KMS-11 (cell line): ENCODE measurements around the gene ANXA11.

Experiments
- H2AFZ ChIP-seq: fragments of 200-600 bp; sonication (generic); 2 replicates; pipeline ENCODE4 v1.6.1; 2016; ENCODE audit warnings: antibody characterized with exemption, mixed run types, low read depth
- H3K27ac ChIP-seq: fragments of 200-600 bp; sonication (generic); 2 replicates; pipeline ENCODE4 v1.6.1; 2016; ENCODE audit warnings: mild to moderate bottlenecking, mixed run types
- H3K27me3 ChIP-seq: fragments of 200-600 bp; sonication (generic); 2 replicates; pipeline ENCODE4 v1.6.1; 2017; ENCODE audit warnings: mild to moderate bottlenecking, low read depth, mixed run types, moderate library complexity; ENCODE audit not compliant: insufficient read depth
- H3K36me3 ChIP-seq: fragments of 200-600 bp; sonication (generic); 2 replicates; pipeline ENCODE4 v1.6.1; 2017; ENCODE audit warnings: mild to moderate bottlenecking, mixed run types; ENCODE audit not compliant: insufficient read depth
- H3K4me1 ChIP-seq: fragments of 200-600 bp; sonication (generic); 2 replicates; pipeline ENCODE4 v1.6.1; 2016; ENCODE audit warnings: mild to moderate bottlenecking, low read depth, mixed run types; ENCODE audit not compliant: poor library complexity, severe bottlenecking
- H3K4me2 ChIP-seq: fragments of 200-600 bp; sonication (generic); 2 replicates; pipeline ENCODE4 v1.7.0; 2016; ENCODE audit warnings: mild to moderate bottlenecking, mixed run types
- H3K4me3 ChIP-seq: fragments of 200-600 bp; sonication (generic); IDR thresholded peaks from 2 replicates; pipeline ENCODE4 v1.6.1; 2017; ENCODE audit warnings: low read depth, low read length, mixed read lengths; ENCODE audit not compliant: insufficient read depth
- H3K79me2 ChIP-seq: fragments of 200-600 bp; sonication (generic); 2 replicates; pipeline ENCODE4 v1.6.1; 2016; ENCODE audit warnings: low read depth, mixed run types; ENCODE audit not compliant: insufficient read depth
- H3K9ac ChIP-seq: fragments of 200-600 bp; sonication (generic); 2 replicates; pipeline ENCODE4 v1.6.1; 2016; ENCODE audit warnings: mild to moderate bottlenecking, mixed run types
- H4K20me1 ChIP-seq: fragments of 200-600 bp; sonication (generic); 2 replicates; pipeline ENCODE4 v1.6.1; 2016; ENCODE audit warnings: mild to moderate bottlenecking, mixed run types; ENCODE audit not compliant: insufficient read depth
- TF ChIP-seq, protein P1 (sequence below): fragments of 200-600 bp; sonication (generic); conservative IDR thresholded peaks from 2 replicates; pipeline ENCODE4 v1.6.1; 2017; ENCODE audit warnings: low read depth, mild to moderate bottlenecking, antibody characterized with exemption, low read length, moderate library complexity, mixed read lengths

Gene ANXA11

DNA sequence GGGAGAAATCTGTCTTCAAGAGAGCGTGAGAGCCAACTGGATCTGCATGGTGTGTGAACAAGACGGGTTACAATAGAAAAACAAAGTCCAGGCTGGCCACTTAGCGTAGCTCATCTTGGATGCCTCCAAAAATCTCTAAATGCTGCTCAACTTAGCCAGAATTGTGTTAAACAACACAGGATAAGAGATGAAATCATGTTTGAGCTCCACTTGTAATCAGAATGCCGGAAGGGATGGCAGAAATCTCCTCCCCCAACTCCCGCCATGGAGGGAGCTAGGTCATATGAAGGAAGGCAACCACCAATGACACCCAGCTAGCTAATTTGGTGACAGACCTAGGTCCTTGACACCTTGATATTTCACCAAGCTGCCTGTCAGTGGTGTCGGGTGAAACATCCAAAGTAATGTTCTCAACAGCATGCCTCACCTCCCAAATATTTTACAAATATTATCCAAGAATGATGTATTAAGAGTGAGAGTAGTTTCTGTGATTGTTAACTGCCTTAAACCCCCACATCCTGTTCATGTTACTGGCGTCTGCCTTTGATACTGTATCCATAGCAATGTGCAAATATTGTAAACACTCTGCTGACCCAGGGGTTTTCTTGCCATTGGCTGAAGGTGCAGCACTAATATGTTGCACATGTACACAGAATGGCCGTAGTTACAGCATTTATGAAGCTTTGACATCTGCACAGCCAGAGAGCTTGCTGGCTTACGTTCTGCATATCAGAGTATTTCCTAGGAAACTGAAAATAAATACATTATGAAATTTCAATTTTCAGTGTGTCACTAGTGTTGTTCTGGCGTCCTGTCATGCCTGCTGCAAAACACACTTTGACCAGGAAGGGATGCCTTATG, 101.0 kb downstream of the ANXA11 start:
- no peaks in the 10 kb centered on the region for H3K79me2 ChIP-seq
- no peaks in the 10 kb centered on the region for H3K27me3 ChIP-seq
- no peaks in the 10 kb centered on the region for H4K20me1 ChIP-seq
- H3K4me2 ChIP-seq, result no peak overlapping the region
- no peak overlapping the region for H2AFZ ChIP-seq
- H3K36me3 ChIP-seq, result no peaks in the 10 kb centered on the region
- no peak overlapping the region for H3K27ac ChIP-seq
- no peak overlapping the region for H3K4me3 ChIP-seq
- H3K4me1 ChIP-seq, result no peaks in the 10 kb centered on the region
- TF ChIP-seq, protein P1, sequence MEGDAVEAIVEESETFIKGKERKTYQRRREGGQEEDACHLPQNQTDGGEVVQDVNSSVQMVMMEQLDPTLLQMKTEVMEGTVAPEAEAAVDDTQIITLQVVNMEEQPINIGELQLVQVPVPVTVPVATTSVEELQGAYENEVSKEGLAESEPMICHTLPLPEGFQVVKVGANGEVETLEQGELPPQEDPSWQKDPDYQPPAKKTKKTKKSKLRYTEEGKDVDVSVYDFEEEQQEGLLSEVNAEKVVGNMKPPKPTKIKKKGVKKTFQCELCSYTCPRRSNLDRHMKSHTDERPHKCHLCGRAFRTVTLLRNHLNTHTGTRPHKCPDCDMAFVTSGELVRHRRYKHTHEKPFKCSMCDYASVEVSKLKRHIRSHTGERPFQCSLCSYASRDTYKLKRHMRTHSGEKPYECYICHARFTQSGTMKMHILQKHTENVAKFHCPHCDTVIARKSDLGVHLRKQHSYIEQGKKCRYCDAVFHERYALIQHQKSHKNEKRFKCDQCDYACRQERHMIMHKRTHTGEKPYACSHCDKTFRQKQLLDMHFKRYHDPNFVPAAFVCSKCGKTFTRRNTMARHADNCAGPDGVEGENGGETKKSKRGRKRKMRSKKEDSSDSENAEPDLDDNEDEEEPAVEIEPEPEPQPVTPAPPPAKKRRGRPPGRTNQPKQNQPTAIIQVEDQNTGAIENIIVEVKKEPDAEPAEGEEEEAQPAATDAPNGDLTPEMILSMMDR, result no peak
- no peak overlapping the region for H3K9ac ChIP-seq
